ENCODE results near the gene RAB38.

RAB38 gene

GRCh38 chr11:88178191-88178590 is 2.9 kb upstream of the RAB38 start:
- no peak for DNase-seq (ENCODE audit: extremely low spot score)
- CTCF ChIA-PET = no interaction called here
- TF ChIP-seq FOXM1 (IDR thresholded peaks at IDR 0.05; ENCODE audit: borderline replicate concordance) = no peak
- no peak for TF ChIP-seq HDGF (IDR thresholded peaks at IDR 0.05; ENCODE audit: borderline replicate concordance)
- TF ChIP-seq SUZ12 (IDR thresholded peaks at IDR 0.05) = no peak
- no peak for TF ChIP-seq TARDBP (IDR thresholded peaks at IDR 0.05)
- no peak for TF ChIP-seq FOXK2 (IDR thresholded peaks at IDR 0.05)
- no peak for TF ChIP-seq FOXA1 (IDR thresholded peaks at IDR 0.05)
- TF ChIP-seq L3MBTL2 (conservative IDR thresholded peaks at IDR 0.05) = no peak
- no peak for TF ChIP-seq ZNF384 (IDR thresholded peaks at IDR 0.05)
- no peak for TF ChIP-seq ELF4 (IDR thresholded peaks at IDR 0.05)
- TF ChIP-seq BHLHE40 (IDR thresholded peaks at IDR 0.05; ENCODE audit: borderline replicate concordance) = no peak
- TF ChIP-seq SP1 (IDR thresholded peaks at IDR 0.05) = no peak
- no peak for TF ChIP-seq PKNOX1 (IDR thresholded peaks at IDR 0.05)
- TF ChIP-seq CTBP1 (IDR thresholded peaks at IDR 0.05; ENCODE audit: borderline replicate concordance) = no peak
- TF ChIP-seq NFRKB (IDR thresholded peaks at IDR 0.05) = no peak
- no peak for TF ChIP-seq ARNT (IDR thresholded peaks at IDR 0.05)
- no peak for TF ChIP-seq LEF1 (IDR thresholded peaks at IDR 0.05; ENCODE audit: borderline replicate concordance)

GRCh38 chr11:88175569-88176075 is 379 bp upstream of the RAB38 start:
- DNase-seq (ENCODE audit: extremely low spot score) = no peak
- TF ChIP-seq FOXA1 (IDR thresholded peaks at IDR 0.05) = no peak
- TF ChIP-seq ELF4 (IDR thresholded peaks at IDR 0.05) = no peak
- TF ChIP-seq ARNT (IDR thresholded peaks at IDR 0.05) = no peak
- TF ChIP-seq FOXK2 (IDR thresholded peaks at IDR 0.05) = no peak
- no peak for TF ChIP-seq L3MBTL2 (conservative IDR thresholded peaks at IDR 0.05)
- TF ChIP-seq ZNF384 (IDR thresholded peaks at IDR 0.05) = no peak
- no peak for TF ChIP-seq LEF1 (IDR thresholded peaks at IDR 0.05; ENCODE audit: borderline replicate concordance)
- TF ChIP-seq PKNOX1 (IDR thresholded peaks at IDR 0.05) = no peak
- ChIA-PET CTCF (no interaction called here), POLR2A (no interaction called here)

More at GRCh38 chr11:88178191-88178590, 2.9 kb upstream of the RAB38 start:
- POLR2A ChIA-PET = no interaction called here

- CTCF ChIA-PET = no interaction called here
- TF ChIP-seq HDGF (IDR thresholded peaks at IDR 0.05; ENCODE audit: borderline replicate concordance) (no peak), ARNT (IDR thresholded peaks at IDR 0.05) (no peak), FOXM1 (IDR thresholded peaks at IDR 0.05; ENCODE audit: borderline replicate concordance) (no peak), ZNF384 (IDR thresholded peaks at IDR 0.05) (no peak), LEF1 (IDR thresholded peaks at IDR 0.05; ENCODE audit: borderline replicate concordance) (no peak), PKNOX1 (IDR thresholded peaks at IDR 0.05) (no peak), BHLHE40 (IDR thresholded peaks at IDR 0.05; ENCODE audit: borderline replicate concordance) (no peak)
- POLR2A ChIA-PET = no interaction called here
- DNase-seq (ENCODE audit: extremely low spot score) = no peak
These were observed 1.3 kb downstream of the RAB38 start for GRCh38 chr11:88173956-88174355.

- ChIA-PET POLR2A (no interaction called here), CTCF (no interaction called here)
- no peak for DNase-seq (ENCODE audit: extremely low spot score)
- TF ChIP-seq TARDBP (IDR thresholded peaks at IDR 0.05) (no peak), SUZ12 (IDR thresholded peaks at IDR 0.05) (no peak), ARNT (IDR thresholded peaks at IDR 0.05) (no peak), ZNF384 (IDR thresholded peaks at IDR 0.05) (no peak), FOXM1 (IDR thresholded peaks at IDR 0.05; ENCODE audit: borderline replicate concordance) (no peak), CTBP1 (IDR thresholded peaks at IDR 0.05; ENCODE audit: borderline replicate concordance) (no peak), LEF1 (IDR thresholded peaks at IDR 0.05; ENCODE audit: borderline replicate concordance) (no peak), HDGF (IDR thresholded peaks at IDR 0.05; ENCODE audit: borderline replicate concordance) (no peak), FOXK2 (IDR thresholded peaks at IDR 0.05) (no peak), PKNOX1 (IDR thresholded peaks at IDR 0.05) (no peak), SP1 (IDR thresholded peaks at IDR 0.05) (no peak), BHLHE40 (IDR thresholded peaks at IDR 0.05; ENCODE audit: borderline replicate concordance) (no peak), FOXA1 (IDR thresholded peaks at IDR 0.05) (no peak), NFRKB (IDR thresholded peaks at IDR 0.05) (no peak), ELF4 (IDR thresholded peaks at IDR 0.05) (no peak), L3MBTL2 (conservative IDR thresholded peaks at IDR 0.05) (no peak)
These were observed 3.3 kb downstream of the RAB38 start for GRCh38 chr11:88171982-88172381.

GRCh38 chr11:88170673-88171072 is 4.6 kb downstream of the RAB38 start:
- ChIA-PET CTCF (no interaction called here), POLR2A (no interaction called here)
- no peak for DNase-seq (ENCODE audit: extremely low spot score)
- TF ChIP-seq ELF4 (IDR thresholded peaks at IDR 0.05) = no peak
- no peak for TF ChIP-seq FOXA1 (IDR thresholded peaks at IDR 0.05)

- POLR2A ChIA-PET = no interaction called here
- CTCF ChIA-PET = no interaction called here
These were observed 5.4 kb downstream of the RAB38 start for GRCh38 chr11:88169881-88170280.

More at GRCh38 chr11:88169881-88170280, 5.4 kb downstream of the RAB38 start:
- DNase-seq (ENCODE audit: extremely low spot score) = no peak
- TF ChIP-seq BHLHE40 (IDR thresholded peaks at IDR 0.05; ENCODE audit: borderline replicate concordance) = no peak
- TF ChIP-seq CTBP1 (IDR thresholded peaks at IDR 0.05; ENCODE audit: borderline replicate concordance) = no peak
- TF ChIP-seq L3MBTL2 (conservative IDR thresholded peaks at IDR 0.05) = no peak
- TF ChIP-seq LEF1 (IDR thresholded peaks at IDR 0.05; ENCODE audit: borderline replicate concordance) = no peak
- no peak for TF ChIP-seq SP1 (IDR thresholded peaks at IDR 0.05)
- no peak for TF ChIP-seq ELF4 (IDR thresholded peaks at IDR 0.05)
- no peak for TF ChIP-seq SUZ12 (IDR thresholded peaks at IDR 0.05)
- no peak for TF ChIP-seq FOXM1 (IDR thresholded peaks at IDR 0.05; ENCODE audit: borderline replicate concordance)
- TF ChIP-seq FOXA1 (IDR thresholded peaks at IDR 0.05) = no peak
- TF ChIP-seq PKNOX1 (IDR thresholded peaks at IDR 0.05) = no peak
- TF ChIP-seq TARDBP (IDR thresholded peaks at IDR 0.05) = no peak
- no peak for TF ChIP-seq NFRKB (IDR thresholded peaks at IDR 0.05)
